Transverse colon (tissue), 3 donors: ENCODE measurements around the gene SUSD6.

Source experiments
- CTCF ChIP-seq, 5 experiments: fragments of 200-600 bp in 3 of 5; fragments of 450-650 bp in 2 of 5; sonication (generic) in 3 of 5; IDR thresholded peaks; 1 replicate in 2 of 5; 2 replicates in 3 of 5; pipeline ENCODE4 v1.5.1; 2016 to 2017; ENCODE audit warnings: antibody characterized with exemption in 5 of 5, inconsistent platforms in 3 of 5, mild to moderate bottlenecking in 2 of 5, moderate library complexity in 1 of 5
- EP300 ChIP-seq: sonication (generic); formaldehyde crosslinking; IDR thresholded peaks from one replicate; pipeline ENCODE4 v1.6.1; 2017; ENCODE audit warnings: antibody characterized with exemption, low read depth
- POLR2A ChIP-seq: fragments of 450-650 bp; IDR thresholded peaks from one replicate; pipeline ENCODE4 v1.6.1; 2016; ENCODE audit warnings: antibody characterized with exemption, mild to moderate bottlenecking, moderate library complexity

GRCh38 chr14:69662636-69663299 is 51.4 kb downstream of the SUSD6 start:
- TF ChIP-seq EP300 (no peak), CTCF (IDR thresholded peaks at IDR 0.05) (no peak), POLR2A (no peak)
